Measurements from ENCODE around the gene INPP5D.
"Not testable (repeated sequence)": the region's sequence is repeated elsewhere in the genome, so short reads cannot be mapped to it uniquely, and the experiment has no call there.

Gene INPP5D

DNA sequence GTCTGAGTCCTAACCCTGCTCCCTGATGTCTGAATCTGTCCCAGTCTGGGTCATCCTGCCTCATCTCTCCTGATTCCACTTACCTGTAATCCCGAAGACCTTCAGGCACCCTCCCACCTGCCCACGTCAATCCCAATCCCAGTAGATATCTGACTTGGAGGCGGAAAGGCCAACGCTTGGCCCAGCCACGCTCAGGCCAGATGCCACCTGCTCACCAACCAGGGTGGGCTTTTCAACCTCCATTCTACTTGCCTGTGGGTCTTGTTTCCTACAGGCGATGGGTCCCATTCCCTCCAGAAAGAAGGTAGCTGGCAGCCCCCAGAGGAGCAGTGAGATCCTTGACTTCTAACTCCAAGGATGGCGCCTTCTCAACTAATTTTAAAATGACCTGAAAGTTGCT, 59.7 kb downstream of the INPP5D start:
- no peak for DNase-seq

DNA sequence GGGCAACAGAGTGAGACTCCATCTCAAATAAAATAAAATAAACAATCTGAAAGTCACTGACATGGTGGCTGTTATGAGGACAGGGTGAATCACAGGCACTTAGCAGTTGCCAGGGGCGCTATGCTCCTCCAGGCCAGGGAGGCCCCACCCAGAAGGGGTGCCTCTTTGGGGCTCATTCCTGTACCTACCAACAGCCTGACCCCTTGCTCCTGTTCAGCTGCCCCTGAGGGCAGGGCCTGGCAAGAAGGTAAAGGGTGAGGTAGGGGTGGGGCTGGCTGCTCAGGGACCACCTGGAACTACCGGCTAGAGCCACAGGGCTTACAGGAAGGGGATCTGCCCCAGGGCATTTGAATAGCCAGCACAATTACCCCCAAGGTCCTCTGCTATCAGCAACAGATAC, 60.3 kb downstream of the INPP5D start:
- DNase-seq: no peak

DNA sequence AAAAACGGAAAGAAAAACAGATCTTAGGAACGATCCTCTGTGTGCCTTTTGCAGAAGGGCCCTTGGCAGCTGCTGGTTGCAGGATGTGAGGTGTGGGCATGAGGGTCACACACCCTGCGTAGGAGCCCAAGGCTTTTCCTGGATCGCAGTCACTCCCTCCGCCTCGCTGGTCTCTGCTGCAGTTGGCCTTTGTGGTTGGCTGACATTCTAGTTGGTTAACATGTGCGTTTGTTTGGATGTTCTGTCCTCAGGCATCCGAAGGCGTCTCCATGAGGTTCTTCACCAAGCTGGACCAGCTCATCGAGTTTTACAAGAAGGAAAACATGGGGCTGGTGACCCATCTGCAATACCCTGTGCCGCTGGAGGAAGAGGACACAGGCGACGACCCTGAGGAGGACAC, 61.7 kb downstream of the INPP5D start:
- no peak for DNase-seq

DNA sequence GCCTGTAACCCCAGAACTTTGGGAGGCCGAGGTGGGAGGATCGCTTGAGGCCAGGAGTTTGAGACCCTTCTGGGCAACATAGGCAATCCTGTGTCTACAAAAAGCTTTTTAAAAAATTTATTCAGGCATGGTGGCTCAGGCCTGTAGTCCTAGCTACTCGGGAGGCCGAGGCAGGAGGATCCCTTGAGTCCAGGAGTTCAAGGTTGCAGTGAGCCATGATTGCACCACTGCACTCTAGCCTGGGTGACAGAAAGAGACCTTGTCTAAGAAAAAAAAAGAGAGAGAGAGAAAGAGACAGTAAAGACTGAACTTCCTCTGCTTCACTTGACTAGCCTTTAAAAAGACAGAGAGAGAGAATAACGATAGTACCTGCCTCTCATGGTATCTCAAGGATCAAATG, 62.4 kb downstream of the INPP5D start:
- no peak for DNase-seq

DNA sequence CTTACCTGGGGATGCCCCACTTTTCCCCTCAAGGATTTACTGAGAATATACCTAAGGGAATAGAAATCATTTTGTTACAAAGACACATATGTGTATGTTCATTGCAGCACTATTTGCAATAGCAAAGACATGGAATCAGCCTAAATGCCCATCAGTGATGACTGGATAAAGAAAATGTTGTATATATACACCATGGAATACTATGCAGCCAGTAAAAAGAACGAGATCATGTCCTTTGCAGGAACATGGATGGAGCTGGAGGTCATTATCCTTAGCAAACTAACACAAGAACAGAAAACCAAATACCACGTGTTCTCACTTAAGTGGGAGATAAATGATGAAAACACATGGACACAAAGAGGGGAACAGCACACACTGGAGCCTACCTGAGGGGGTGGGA, 63.4 kb downstream of the INPP5D start:
- not testable (repeated sequence) for DNase-seq

DNA sequence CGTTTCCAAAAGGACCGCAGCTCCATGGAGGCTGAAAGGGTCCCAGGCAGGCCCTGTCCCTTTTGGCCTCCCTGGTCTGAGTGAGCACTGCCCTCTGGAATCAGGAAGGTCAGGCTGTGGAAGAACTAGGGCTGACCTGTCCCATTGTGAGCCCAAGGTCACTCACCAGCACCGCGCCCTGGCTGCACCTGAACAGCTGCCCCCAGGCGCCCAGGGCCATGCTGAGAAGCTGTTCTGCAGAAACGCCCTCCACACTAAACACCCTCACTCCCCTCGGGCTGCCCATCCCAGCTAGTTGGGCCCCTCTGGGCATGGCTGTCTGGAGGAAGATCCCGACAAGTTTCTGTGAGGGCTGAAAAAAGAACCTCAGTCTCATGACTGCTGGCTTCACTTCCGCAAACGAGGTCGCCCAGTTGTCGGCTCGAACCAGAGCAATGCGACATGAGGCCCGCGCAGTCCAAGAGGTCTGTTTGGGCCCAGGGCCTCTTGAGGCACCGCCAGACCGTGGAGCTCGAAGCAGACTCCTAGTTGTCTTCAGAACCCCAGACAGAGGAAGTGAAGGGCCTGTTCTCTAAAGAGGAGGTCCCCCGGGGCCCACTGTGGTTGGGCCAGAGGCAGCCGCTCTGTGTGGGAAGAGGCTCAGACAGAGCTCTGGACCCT, 64.4 kb downstream of the INPP5D start:
- DNase-seq: no peak

DNA sequence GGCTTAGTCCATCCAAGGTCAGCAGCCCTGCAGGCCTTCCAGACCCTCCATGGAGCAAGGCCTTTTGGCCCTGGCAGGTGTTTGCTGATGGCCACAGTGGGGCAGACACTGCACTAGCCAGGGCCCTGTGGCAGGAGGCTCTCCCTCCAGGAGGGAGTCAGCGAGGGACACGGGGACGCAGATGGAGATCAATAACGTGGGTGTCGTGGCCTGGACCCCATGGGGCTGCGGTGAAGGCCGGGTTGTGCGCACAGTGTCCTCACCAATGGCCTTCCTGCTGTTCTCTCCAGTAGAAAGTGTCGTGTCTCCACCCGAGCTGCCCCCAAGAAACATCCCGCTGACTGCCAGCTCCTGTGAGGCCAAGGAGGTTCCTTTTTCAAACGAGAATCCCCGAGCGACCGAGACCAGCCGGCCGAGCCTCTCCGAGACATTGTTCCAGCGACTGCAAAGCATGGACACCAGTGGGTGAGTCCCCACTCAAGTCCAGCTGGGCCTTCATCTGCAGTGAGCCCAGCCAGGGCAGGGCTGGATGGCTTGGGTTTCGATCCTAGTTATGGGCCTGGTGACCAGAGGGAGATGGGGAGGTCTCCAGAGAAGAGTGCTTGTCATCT, 65.4 kb downstream of the INPP5D start:
- no peak for DNase-seq

DNA sequence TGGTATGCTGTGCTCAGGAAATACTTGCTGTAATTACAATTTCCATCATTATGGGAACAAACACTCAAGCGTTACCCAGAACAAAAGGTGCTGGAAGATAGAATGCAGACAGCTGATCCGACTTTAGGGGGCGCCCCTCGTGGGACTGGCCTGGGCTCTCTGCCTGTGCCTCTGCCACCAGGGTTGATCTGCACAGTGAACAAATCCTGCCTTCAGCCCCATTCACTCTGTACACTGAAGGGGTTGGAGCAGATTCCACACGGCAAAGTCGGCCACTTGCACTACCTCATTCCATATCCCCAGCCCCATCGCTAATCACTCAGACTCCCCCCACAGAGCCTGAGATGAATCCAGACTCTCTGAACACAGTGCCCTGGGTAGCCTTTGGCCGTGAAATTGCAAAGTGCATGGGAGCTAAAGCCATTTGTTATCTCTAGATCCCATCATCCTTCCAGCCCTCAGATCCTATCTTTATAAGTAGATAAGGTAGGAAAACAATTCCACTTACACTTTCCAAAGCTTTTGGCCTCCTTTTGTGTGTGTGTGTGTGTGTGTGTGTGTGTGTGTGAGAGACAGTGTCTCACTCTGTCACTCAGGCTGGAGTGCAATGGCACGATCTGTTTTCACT, 69.3 kb downstream of the INPP5D start:
- DNase-seq: no peak

DNA sequence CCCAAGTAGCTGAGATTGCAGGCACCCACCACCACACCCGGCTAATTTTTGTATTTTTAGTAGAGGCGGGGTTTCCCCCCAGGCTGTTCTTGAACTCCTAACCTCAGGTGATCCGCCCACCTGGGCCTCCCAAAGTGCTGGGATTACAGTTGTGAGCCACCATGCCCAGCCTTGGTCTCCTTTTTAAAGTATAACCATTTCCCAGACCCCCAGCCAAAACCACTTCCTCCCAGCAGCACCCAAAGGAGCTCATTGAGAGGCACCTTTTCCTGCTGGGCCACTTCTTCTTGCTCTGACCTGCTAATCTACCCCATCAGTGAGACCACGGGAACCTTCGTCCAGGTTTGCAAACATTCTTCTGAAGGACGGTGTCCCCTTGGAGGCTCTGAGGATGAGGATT, 69.9 kb downstream of the INPP5D start:
- DNase-seq: no peak

DNA sequence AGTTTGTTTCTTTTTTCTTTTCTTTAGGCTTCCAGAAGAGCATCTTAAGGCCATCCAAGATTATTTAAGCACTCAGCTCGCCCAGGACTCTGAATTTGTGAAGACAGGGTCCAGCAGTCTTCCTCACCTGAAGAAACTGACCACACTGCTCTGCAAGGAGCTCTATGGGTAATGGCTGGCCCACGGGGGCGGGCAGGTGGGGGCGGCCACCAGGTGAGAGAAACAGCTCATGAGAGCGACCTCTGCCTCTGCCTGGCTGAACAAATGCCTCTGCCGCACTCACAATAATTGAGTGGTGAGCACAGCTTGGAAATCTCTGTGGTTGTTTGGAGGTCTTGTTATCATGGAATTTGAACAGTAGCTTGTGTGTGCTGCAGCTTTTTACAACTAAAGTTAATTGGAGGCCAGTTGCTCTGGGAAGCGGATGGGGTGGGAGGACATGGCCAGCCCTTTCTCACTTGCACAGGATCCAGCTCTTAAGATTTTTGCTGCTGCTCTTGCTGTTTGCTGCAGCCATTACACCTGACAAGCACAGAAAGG, 70.4 kb downstream of the INPP5D start:
- DNase-seq: no peak

DNA sequence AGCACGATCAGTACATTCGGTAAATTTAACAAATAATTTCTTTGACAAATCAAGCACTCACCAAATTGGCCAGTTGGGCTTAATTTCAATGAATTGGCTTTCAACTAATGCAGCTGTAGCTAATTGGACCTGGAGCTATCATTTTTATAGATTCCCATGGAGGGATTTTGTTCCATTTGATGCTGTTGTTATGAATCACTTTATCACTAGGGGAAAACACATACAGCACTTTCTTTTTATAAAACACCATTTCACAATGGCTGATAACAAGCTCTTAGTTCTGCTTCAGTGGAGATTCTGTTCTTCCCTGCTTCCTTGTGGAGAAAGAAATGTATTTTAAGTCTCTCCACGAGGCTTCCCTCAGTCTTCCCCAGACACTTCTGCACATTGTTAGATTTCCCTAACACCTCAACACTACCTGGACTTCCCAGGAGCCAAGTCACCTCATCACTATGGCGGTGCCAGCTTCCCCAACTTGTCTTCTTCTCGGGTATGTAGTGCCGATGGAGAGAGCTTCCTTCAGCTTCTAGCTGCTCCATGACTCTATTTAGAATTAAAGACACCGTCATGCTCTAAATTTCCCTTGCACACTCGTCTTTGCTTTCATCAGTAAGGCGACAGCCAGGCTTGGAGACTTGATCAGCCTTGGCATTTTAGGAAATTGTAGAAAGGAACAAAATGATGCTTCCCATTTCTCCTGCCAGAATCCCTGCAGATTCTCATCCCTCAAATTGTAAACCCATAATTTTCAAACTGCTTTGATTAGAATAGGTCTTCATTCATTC, 72.0 kb downstream of the INPP5D start:
- DNase-seq: no peak

DNA sequence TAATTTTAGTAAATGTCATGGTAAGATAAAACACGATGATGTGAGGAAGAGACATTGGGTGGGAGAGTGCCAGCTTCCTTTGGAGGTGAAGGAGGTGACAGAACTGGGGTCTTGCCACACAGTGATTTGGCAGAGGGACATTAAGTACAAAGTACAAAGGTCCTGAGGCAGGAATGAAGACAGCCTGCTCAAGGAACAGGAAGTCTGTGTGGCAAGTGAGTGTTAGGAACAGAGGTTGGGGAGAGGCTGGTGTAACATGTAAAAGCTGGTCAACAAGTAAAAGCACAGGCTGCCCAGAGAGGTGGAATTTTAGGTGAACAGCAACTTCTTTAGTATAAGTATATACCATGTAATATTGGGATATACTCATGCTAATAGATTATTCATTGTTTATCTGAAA, 73.1 kb downstream of the INPP5D start:
- no peak for DNase-seq

DNA sequence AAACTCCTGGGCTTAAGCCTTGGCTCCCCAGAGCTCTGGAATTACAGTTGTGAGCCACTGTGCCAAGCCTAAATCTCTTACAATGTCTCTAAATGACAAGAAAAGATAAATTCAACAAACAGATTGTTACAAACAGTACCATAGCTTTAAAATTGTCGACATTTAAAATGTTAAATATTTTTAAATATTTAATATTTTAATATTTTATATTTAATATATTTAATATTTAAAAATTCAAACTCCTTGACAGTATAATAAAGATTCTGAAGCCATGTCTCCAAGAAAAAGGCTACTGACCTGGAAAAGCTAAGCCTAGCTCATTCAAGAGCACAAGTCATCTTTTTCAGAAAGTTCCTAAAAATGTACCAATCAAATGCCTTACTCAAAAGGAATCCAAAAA, 75.3 kb downstream of the INPP5D start:
- DNase-seq: no peak

DNA sequence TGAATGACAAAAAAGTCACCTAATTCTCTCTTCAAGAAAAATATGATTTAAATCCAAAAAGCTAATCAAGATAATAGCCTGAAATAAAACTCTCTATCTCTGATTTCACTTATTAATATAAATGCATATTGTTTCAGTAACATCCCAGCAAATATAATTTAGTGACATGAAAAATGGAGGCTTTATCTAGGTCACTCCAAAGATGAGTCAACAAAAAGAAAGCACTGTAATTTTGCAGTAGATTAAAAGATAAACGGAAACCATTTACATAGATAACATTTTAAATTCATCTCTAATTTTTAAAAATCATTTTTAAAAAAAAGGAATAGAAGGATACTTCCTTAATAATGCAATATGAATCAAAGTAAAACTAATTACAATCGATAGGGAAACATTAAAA, 76.9 kb downstream of the INPP5D start:
- no peak for DNase-seq

DNA sequence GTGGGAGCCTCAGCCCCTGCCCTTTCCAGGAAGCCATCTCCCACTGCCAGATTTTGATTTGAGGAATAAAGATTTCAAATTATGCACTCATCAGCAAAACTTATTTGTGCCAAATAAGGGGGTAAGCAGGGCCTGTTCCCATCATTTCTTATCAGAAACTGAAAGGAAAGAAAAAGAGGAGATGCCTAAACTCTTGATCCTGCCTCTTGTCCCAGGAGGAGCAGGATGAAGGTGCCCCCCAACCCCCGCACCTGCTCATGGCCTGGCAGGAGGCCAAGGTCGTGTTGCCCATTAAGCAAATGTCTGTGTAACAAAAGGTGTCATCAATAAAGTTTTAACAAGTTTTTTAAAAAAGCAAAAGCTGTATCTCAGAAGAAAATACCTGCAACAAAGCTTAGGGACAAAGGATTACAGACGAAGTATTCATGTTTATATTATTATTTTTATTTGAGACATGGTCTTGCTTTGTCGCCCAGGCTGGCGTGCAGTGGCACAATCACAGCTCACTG, 80.0 kb downstream of the INPP5D start:
- no peak for DNase-seq

DNA sequence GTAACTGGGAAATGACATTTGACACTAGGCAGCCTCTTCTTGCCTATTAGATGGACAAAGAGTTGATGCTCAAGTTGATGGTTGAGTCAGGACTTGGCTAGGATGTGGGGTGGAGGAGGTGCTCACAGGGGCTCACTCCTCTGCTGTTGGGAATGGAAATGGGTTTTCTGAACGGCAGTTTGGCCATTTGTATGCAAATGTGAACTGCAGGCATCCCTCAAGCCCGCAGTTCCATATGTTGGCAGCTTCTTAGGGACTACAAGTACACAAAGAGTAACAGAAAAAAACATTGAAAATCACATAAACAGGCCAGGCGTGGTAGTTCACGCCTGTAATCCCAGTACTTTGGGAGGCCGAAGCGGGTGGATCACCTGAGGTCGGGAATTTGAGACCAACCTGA, 80.8 kb downstream of the INPP5D start:
- no peak for DNase-seq

DNA sequence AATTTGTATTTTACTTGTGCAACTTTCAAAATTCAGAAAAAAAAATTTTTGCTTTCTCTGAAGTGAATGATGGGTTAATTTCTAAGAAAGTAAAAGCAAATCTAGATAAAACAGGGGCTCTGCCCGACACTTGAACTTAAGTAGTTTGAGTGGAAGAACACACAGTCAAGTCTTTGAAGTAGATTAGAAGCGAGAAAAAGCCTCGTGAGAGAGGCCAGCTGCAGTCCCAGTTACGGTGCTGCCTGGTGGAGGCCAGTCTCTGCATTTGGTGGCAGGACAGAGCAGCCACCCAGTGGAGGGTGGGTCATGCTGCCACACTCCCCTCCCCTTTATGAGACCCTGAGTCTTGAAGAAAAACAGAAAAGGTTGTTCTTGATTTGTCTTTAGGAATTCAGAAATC, 81.8 kb downstream of the INPP5D start:
- DNase-seq: no peak

DNA sequence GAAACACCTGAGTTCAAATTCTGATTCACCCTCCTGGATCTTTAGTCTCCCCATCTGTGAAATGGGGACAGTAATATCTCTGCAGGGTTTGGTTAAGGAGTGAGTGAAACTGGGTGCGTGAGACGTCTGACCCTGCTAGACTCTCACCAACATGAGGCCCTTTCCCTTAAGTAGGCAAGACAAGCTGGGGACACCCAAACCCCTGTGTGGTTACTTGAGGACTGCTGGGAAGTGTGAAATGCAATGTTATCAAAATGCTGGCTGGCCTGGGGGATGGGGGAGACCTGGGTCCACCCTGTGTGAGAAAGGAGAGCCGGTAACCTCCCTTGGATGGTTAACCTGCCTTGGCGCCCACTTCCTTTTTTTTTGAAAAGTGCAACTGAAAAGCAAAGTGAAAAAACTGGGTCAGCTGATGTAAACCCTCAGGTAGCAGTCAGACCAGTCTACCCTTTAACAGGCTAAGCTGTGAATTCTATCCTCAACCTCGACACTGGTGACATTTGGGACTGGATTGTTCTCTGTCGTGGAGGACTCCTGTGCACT, 82.3 kb downstream of the INPP5D start:
- DNase-seq: no peak

DNA sequence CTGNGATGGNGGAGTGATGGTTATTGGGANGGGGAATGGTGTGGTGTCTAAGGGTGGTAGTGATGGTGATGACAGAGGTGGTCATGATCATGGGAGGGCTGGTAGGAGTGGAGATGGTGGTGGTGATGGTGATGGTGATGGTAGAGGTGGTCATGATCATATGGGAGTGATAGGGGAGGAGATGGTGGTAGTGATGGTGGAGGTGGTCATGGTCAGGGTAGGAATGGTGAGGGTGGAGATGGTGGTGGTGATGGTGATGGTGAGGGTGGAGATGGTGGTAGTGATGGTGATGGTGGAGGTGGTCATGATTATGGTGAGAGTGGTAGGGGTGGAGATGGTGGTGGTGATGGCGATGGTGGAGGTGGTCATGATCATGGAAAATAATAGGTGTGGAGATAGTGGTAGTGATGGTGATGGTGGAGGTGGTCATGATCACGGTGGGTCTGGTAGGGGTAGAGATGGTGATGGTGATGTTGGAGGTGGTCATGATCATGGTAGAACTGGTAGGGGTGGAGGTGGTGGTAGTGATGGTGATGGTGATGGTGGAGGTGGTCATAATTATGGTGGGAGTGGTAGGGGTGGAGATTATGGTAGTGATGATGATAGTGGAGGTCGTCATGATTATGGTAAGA, 83.7 kb downstream of the INPP5D start:
- no peak for DNase-seq

DNA sequence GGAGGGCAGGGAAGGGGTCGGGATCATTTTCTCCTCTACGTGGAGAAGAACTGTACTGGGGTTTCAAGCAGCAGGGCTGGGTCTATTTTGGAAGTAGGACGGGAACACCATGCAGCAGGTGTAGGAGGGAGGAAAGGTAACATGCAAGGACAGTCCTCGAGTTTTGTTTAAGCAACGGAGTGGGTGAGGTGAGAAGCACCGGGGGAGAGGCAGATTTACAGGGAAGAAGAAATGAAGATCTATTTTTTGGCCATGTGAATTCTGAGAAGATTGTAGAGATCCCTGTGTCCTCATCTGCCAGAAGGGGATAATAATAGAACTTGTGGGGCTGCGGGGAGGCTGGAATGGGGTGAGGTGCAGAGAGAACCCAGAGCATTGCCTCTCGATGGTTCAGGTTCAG, 85.6 kb downstream of the INPP5D start:
- no peak for DNase-seq

DNA sequence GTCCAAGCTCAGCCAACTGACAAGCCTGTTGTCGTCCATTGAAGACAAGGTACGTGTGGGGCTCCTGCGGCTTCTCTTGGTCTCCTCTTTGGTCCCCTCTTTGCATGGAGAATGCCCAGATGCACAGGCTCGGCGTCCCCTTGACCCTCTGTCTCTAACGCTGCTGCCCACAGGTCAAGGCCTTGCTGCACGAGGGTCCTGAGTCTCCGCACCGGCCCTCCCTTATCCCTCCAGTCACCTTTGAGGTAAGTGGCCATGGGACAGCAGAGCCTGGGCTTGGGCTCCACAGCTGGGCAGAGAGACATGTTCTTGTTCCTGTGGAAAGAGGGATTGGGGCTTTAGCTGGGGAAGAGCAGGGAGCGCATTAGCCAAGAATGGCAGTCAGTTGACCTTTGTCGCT, 86.1 kb downstream of the INPP5D start:
- DNase-seq: no peak

DNA sequence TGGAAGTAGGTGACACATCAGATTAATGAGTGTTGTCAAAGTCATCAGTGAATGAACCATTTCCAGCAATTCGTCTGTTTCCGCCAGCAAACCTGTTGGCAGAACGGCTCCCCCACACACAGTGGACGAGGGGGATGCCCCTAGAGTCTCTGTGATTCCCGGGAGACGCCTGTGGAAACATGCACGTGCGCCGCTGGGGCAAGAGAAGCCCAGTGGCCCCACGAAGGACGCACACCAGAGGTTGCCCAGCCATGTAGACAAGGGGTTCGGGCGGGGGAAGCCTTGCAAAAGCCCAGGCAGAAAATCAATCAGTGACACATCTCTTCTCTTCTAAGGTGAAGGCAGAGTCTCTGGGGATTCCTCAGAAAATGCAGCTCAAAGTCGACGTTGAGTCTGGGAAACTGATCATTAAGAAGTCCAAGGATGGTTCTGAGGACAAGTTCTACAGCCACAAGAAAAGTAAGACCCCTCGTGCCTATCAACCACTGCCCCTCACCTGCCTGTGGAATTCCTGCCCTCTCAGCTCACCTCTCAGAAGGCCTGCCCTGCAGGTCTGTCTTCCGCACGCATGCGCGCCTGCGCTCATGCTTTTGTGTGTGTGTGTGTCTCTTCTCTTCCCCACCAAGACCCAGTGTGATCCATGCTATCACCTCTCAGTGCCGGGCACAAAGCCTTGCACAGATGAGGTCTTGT, 87.1 kb downstream of the INPP5D start:
- no peak for DNase-seq

Data from effector CD8-positive, alpha-beta T cell (primary cell).